BLaER1 (cell line): ENCODE data around the gene BMP10.
A peak's percentile ranks its signal among the peaks of the same experiment; 100 is the strongest.

Source experiments
- H3K27ac ChIP-seq: shearing (Covaris generic); formaldehyde crosslinking; 2 replicates; pipeline ENCODE4 v1.8.1; 2022
- H3K27me3 ChIP-seq: shearing (Covaris generic); formaldehyde crosslinking; 2 replicates; pipeline ENCODE4 v1.8.1; 2022
- H3K36me3 ChIP-seq: shearing (Covaris generic); formaldehyde crosslinking; 2 replicates; pipeline ENCODE4 v1.8.1; 2022
- H3K4me1 ChIP-seq: shearing (Covaris generic); formaldehyde crosslinking; 2 replicates; pipeline ENCODE4 v1.8.1; 2022
- H3K4me2 ChIP-seq: shearing (Covaris generic); formaldehyde crosslinking; 2 replicates; pipeline ENCODE4 v1.8.1; 2022
- H3K4me3 ChIP-seq: shearing (Covaris generic); formaldehyde crosslinking; 2 replicates; pipeline ENCODE4 v1.8.1; 2022
- H3K9ac ChIP-seq: shearing (Covaris generic); formaldehyde crosslinking; 2 replicates; pipeline ENCODE4 v1.8.1; 2022
- H3K9me3 ChIP-seq: shearing (Covaris generic); formaldehyde crosslinking; 2 replicates; pipeline ENCODE4 v1.8.1; 2022
- H4K20me1 ChIP-seq: shearing (Covaris generic); formaldehyde crosslinking; 2 replicates; pipeline ENCODE4 v1.8.1; 2022
- Cebpa-rat ChIP-seq: shearing (Covaris generic); IDR thresholded peaks from 2 replicates; pipeline ENCODE4 v1.8.1; 2022

BMP10 gene

GRCh38 chr2:68827666-68828065 lies 43.5 kb downstream of the BMP10 start:
- Histone ChIP-seq H3K36me3 (peaks cover 45% of the 10 kb centered on the region), H4K20me1 (no peaks in the 10 kb centered on the region), H3K27ac (peak overlapping the region; percentile 89), H3K27me3 (no peaks in the 10 kb centered on the region), H3K9me3 (0 out of 2 replicates have a peak, but pooled peaks cover under 1% of the 10 kb centered on the region), H3K4me3 (no peak overlapping the region), H3K4me1 (peaks cover 66% of the 10 kb centered on the region), H3K9ac (peak overlapping the region; percentile 74), H3K4me2 (peak overlapping the region; percentile 83)
- TF ChIP-seq Cebpa-rat = no peak

- Histone ChIP-seq H3K27ac (no peak overlapping the region), H3K4me3 (no peak overlapping the region), H3K36me3 (peaks cover 63% of the 10 kb centered on the region), H3K4me2 (no peak overlapping the region), H3K9ac (no peak overlapping the region), H3K9me3 (0 out of 2 replicates have a peak, but pooled peaks cover 4% of the 10 kb centered on the region), H3K4me1 (peaks cover 48% of the 10 kb centered on the region), H4K20me1 (no peaks in the 10 kb centered on the region), H3K27me3 (no peaks in the 10 kb centered on the region)
- TF ChIP-seq Cebpa-rat = no peak
Measured at GRCh38 chr2:68825866-68826265, 45.3 kb downstream of the BMP10 start.

- peaks cover 37% of the 10 kb centered on the region for H3K4me1 ChIP-seq
- H3K9ac ChIP-seq = no peak overlapping the region
- no peak overlapping the region for H3K4me2 ChIP-seq
- 0 out of 2 replicates have a peak, but pooled peaks cover 4% of the 10 kb centered on the region for H3K9me3 ChIP-seq
- H3K36me3 ChIP-seq = peaks cover 72% of the 10 kb centered on the region
- no peaks in the 10 kb centered on the region for H4K20me1 ChIP-seq
- no peak overlapping the region for H3K4me3 ChIP-seq
- TF ChIP-seq Cebpa-rat = no peak
- H3K27me3 ChIP-seq = no peaks in the 10 kb centered on the region
- H3K27ac ChIP-seq = no peak overlapping the region
Measured at GRCh38 chr2:68824831-68825230, 46.4 kb downstream of the BMP10 start.

GRCh38 chr2:68822207-68822872 lies 48.9 kb downstream of the BMP10 start:
- H3K9ac ChIP-seq = no peak overlapping the region
- no peak overlapping the region for H3K27ac ChIP-seq
- TF ChIP-seq Cebpa-rat = no peak
- no peak overlapping the region for H3K4me2 ChIP-seq
- 0 out of 2 replicates have a peak, but pooled peaks cover 4% of the 10 kb centered on the region for H3K9me3 ChIP-seq
- H3K4me3 ChIP-seq = no peak overlapping the region
- H3K36me3 ChIP-seq = peaks cover 97% of the 10 kb centered on the region
- H4K20me1 ChIP-seq = no peaks in the 10 kb centered on the region
- H3K4me1 ChIP-seq = peaks cover 22% of the 10 kb centered on the region
- H3K27me3 ChIP-seq = no peaks in the 10 kb centered on the region

- H3K36me3 ChIP-seq = peaks cover 97% of the 10 kb centered on the region
- no peak overlapping the region for H3K4me2 ChIP-seq
- no peak for TF ChIP-seq Cebpa-rat
Measured at GRCh38 chr2:68819556-68819955, 51.6 kb downstream of the BMP10 start.

GRCh38 chr2:68817306-68817705 lies 53.9 kb downstream of the BMP10 start:
- Histone ChIP-seq H4K20me1 (no peaks in the 10 kb centered on the region), H3K9ac (no peak overlapping the region), H3K4me3 (no peak overlapping the region), H3K27me3 (no peaks in the 10 kb centered on the region), H3K27ac (peak overlapping the region; percentile 2), H3K36me3 (peaks cover 97% of the 10 kb centered on the region), H3K4me2 (peak overlapping the region; percentile 31; the same call in 1 of the 2 replicates), H3K4me1 (peaks cover 21% of the 10 kb centered on the region), H3K9me3 (no peaks in the 10 kb centered on the region)
- TF ChIP-seq Cebpa-rat = no peak

More at GRCh38 chr2:68819556-68819955, 51.6 kb downstream of the BMP10 start:
- H3K4me3 ChIP-seq = no peak overlapping the region
- H3K9ac ChIP-seq = no peak overlapping the region
- H3K27ac ChIP-seq = no peak overlapping the region
- no peaks in the 10 kb centered on the region for H3K27me3 ChIP-seq
- no peaks in the 10 kb centered on the region for H4K20me1 ChIP-seq
- H3K4me1 ChIP-seq = peaks cover 7% of the 10 kb centered on the region
- 0 out of 2 replicates have a peak, but pooled peaks cover 4% of the 10 kb centered on the region for H3K9me3 ChIP-seq
